ENCODE measurements around the gene TP53TG5.

Gene TP53TG5

DNA sequence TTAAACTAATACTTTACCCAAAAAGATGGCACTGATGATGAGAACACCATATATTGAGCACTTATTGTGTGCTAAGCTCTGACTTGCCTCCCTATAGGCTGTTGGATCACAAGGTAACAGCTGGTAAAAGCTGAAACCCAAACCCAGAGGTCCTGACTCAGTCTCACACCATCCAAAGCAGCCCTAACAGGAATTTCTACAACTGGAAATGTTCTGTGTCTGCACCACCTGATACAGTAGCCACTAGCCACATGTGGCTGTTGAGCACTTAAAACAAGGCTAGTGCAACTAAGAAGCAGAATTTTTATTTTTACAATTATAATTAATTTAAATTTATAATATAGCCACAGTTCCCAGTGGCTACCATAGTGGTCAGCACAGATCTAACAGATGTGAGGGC, 54.4 kb downstream of the TP53TG5 start:
- DNase-seq (ENCODE audit: low read depth): no peak

DNA sequence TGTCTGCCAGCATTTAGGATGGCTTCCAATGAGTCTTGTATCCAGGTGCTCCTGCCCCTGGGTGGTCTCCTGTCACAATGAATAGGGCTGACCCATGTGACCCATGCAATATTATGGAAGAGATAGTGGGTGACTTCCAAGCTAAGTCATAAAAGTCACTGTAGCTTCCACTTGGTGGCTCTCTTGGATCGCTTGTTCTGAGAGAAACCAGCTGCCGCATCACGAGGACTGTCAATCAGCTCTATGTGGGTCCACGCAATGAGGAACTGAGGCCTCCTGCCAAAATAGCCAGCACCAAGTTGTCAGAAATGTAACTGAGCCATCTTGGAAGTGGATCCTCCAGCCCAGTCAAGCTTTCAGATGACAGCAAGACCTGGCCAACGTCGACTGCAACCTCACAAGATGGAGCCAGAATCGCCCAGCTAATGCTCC, 55.2 kb downstream of the TP53TG5 start:
- DNase-seq (ENCODE audit: low read depth): no peak

Measured in stimulated activated CD8-positive, alpha-beta memory T cell treated with anti-CD3 and anti-CD28 coated beads, Interleukin-15, amount 100 ng/mL, for 24 hours (primary cell).